Stimulated activated naive CD4-positive, alpha-beta T cell treated with Interleukin-2 at 50 U/mL for 16 hours (primary cell): Measurements from ENCODE around the gene NAE1.

Experiments used
- DNase-seq: peaks from one replicate; lab custom pipeline; 2025; lab: John Stamatoyannopoulos, UW

The NAE1 gene

GRCh38 chr16:66850115-66850815, 19.5 kb upstream of the NAE1 start:
- DNase-seq: no peak

GRCh38 chr16:66849549-66849948, 18.8 kb upstream of the NAE1 start:
- no peak for DNase-seq

- no peak for DNase-seq
Observed at GRCh38 chr16:66849021-66849420, 18.2 kb upstream of the NAE1 start.

GRCh38 chr16:66848172-66848571, 17.4 kb upstream of the NAE1 start:
- no peak for DNase-seq

GRCh38 chr16:66847533-66848067, 16.8 kb upstream of the NAE1 start:
- DNase-seq: no peak

GRCh38 chr16:66846831-66847230, 16.1 kb upstream of the NAE1 start:
- DNase-seq: no peak

GRCh38 chr16:66846266-66846665, 15.5 kb upstream of the NAE1 start:
- no peak for DNase-seq

- no peak for DNase-seq
Observed at GRCh38 chr16:66845791-66846221, 15.0 kb upstream of the NAE1 start.

GRCh38 chr16:66845080-66845410, 14.3 kb upstream of the NAE1 start:
- DNase-seq: no peak

- no peak for DNase-seq
Observed at GRCh38 chr16:66844342-66845079, 13.7 kb upstream of the NAE1 start, which contains the start of gene CA7. TSS of gene CA7 (plus strand) at chr16:66844414. CDS start at chr16:66844488, 74 bp downstream.

GRCh38 chr16:66844009-66844341, 13.2 kb upstream of the NAE1 start:
- DNase-seq: no peak

GRCh38 chr16:66843191-66843590, 12.4 kb upstream of the NAE1 start:
- DNase-seq: no peak

GRCh38 chr16:66842765-66843164, 12.0 kb upstream of the NAE1 start:
- no peak for DNase-seq

- no peak for DNase-seq
Observed at GRCh38 chr16:66841366-66841765, 10.6 kb upstream of the NAE1 start.

GRCh38 chr16:66840883-66841282, 10.1 kb upstream of the NAE1 start:
- no peak for DNase-seq

GRCh38 chr16:66834746-66835145, 4.0 kb upstream of the NAE1 start:
- no peak for DNase-seq

- DNase-seq: no peak
Observed at GRCh38 chr16:66832661-66833305, 2.0 kb upstream of the NAE1 start.

GRCh38 chr16:66832190-66832589, 1.4 kb upstream of the NAE1 start:
- DNase-seq: no peak

- no peak for DNase-seq
Observed at GRCh38 chr16:66824006-66824405, 6.8 kb downstream of the NAE1 start.

GRCh38 chr16:66814734-66815133, 16.0 kb downstream of the NAE1 start:
- DNase-seq: no peak

- DNase-seq: no peak
Observed at GRCh38 chr16:66811043-66811442, 19.7 kb downstream of the NAE1 start.

GRCh38 chr16:66810391-66810790, 20.4 kb downstream of the NAE1 start:
- DNase-seq: no peak

GRCh38 chr16:66809765-66810164, 21.0 kb downstream of the NAE1 start:
- DNase-seq: no peak
